HUDEP-2 (cell line): ENCODE measurements around the gene PDE4D.
A peak's percentile ranks its signal among the peaks of the same experiment; 100 is the strongest.

Experiments
- DNase-seq, 76 experiments: peaks; one replicate each; lab custom pipeline; 2025; ENCODE audit not compliant: unreplicated experiment in 76 of 76; lab: John Stamatoyannopoulos, UW

PDE4D gene

DNA sequence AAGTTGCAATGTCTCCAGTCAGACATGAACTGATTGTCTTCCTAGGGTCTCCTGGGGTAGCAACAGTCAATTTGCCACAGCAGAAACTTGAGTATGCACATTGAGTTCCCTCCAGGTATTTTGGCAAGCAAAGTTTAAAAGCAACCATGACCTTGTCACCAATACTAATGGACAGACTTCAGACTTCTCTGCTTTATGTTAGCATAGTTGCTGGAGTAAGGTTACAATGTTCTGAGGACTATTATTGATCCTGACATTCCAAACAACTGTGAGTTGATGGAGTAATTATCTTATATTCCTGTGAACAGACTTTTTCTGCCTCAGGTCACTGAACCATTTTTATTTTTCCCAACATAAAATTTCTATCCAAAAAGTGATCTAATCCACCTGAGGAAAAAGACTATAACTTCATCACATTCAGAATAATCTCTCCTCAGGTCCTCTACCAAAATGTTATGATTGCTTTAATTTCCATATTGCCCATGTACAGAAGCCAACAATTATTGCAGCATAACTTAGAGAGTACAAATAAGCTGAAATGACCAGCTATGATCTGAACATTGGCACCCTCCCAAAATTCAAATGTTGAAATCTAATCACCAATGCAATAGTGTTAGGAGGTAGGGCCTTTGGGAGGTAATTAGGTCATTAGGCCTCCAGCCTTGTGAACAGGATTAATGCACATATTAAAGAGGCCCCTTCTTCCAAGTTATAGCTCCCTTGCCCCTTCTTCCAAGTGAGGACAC is 228.3 kb downstream of the PDE4D start:
- DNase-seq, result no peak

GRCh38 chr5:59661954-59662615 is 231.4 kb downstream of the PDE4D start:
- no peak for DNase-seq

- no peak for DNase-seq
Measured at GRCh38 chr5:59661311-59661710, 232.2 kb downstream of the PDE4D start.

DNA sequence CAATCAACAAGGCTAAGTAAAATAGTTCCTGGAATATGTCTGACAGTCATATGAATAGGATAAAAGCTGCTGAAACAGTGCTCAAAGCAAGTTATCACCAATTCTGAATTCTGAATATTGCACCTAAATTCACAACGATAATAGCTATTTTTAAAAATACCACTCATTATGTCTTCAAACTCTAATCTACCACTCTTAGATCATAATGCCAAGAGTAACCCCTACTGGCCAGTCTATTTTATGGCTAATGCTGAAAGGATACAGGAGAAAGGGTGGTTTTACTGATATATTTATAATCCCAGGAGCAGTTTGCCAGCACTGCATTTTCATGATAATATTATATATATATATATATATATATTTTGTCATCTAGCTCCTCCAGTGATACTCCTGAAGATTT is 232.8 kb downstream of the PDE4D start:
- DNase-seq, result peak in 12 of 76 experiments; percentile 1 to 37 (median 6)

GRCh38 chr5:59656351-59657254 is 236.9 kb downstream of the PDE4D start:
- DNase-seq, result no peak

GRCh38 chr5:59655693-59656309 is 237.7 kb downstream of the PDE4D start:
- DNase-seq, result no peak

DNA sequence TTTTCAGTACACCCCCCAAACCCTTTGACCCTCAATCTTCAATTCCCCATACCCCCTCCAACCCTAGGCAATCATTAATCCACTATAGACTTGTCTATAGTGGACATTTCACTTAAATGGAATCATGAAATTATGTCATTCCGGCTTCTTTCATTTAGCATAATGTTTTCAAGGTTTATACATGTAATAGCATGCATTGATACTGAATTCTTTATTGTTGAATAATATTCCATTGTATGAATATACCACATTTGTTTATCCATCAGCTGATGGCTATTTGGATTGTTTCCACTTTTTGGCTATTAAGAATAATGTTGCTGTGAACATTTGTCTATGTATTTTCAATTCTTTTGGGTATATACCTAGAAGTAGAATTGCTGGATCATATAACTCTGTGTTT is 238.8 kb downstream of the PDE4D start:
- DNase-seq, result no peak

- DNase-seq, result no peak
Measured at GRCh38 chr5:59652449-59652848, 241.1 kb downstream of the PDE4D start.

GRCh38 chr5:59648949-59649921 is 244.3 kb downstream of the PDE4D start:
- DNase-seq, result peak in 67 of 76 experiments; percentile 1 to 81 (median 41)

- no peak for DNase-seq
Measured at GRCh38 chr5:59648038-59648831, 245.3 kb downstream of the PDE4D start.

DNA sequence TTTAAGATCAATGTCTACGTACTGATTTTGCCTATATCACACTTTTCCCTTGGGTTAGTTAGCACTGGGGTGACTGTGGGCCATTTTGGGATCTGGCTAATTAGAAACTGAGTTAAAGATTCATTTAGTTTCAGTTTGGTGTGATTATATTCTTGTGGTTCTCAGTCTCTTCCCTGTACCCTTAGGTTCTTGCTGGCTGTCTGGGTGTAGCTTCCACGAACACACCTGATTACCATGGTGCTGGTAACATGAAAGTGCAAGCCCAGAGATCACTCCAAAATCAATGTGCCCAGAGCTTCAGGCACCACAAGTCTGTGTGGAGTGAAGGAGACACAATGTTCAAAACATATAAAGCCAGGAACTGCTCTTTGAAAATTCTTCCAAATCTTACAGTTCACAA is 248.1 kb downstream of the PDE4D start:
- DNase-seq, result no peak

- peak in 1 of 76 experiments; percentile 3 for DNase-seq
Measured at GRCh38 chr5:59640411-59640810, 253.1 kb downstream of the PDE4D start.

DNA sequence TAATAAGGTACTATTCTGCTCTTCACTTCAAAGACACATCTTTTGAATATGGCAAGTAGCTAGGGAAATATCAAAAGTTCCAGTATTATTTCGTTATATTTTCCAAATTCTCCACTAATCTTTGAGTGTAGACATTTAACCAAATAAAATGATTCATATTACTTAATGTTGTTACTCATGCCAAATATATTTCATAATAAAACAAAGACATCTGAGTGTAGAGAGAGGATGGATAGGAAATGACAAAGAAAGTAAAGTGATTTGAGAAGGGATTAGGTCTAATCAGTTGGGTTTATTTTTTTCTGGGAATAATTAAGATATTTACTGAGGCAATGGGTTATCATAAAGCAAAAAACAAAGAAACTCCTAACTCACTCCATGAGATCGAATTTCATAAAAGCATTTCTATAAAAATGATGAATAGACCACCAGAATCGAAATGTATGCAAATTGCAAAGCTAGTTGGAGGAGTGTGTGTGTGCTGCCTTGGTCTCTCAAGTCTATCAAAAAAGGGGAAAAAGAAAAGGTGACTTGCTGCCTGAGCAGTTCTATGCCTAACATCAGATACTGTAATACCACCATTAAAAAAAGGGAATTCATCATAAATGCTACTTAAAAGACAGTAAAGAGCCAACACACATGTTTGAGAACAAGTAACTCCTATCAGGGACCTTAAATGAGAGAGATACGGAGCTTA is 255.5 kb downstream of the PDE4D start:
- DNase-seq, result no peak

DNA sequence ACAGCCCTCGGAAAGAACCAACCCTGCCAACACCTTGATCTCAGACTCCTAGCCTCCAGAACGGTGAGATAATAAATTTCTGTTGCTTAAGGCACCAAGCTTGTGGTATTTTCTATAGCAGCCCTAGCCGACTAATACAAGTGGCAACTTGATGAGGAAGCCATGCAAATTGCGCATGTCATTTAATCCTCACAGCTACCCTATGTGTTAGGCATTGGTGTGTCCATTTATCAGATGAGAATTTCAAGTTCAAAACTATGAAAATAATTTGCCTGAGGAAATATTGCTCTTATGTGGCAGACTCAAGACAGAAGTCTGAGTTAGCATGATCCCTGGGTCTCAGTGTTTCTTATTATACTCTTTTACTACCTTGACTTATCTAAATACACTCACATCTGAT is 264.0 kb downstream of the PDE4D start:
- DNase-seq, result no peak

- no peak for DNase-seq
Measured at GRCh38 chr5:59628062-59628828, 265.3 kb downstream of the PDE4D start.

- no peak for DNase-seq
Measured at GRCh38 chr5:59624898-59625297, 268.6 kb downstream of the PDE4D start.

- DNase-seq, result no peak
Measured at GRCh38 chr5:59622848-59623247, 270.7 kb downstream of the PDE4D start.

- DNase-seq, result no peak
Measured at GRCh38 chr5:59621477-59621876, 272.0 kb downstream of the PDE4D start.
